Immature natural killer cell (primary cell): ENCODE results near the gene SEC24B. TPM values are rescaled to one million over a fixed set of nuclear protein-coding genes. Genes with fewer than 3 reads are reported as not detected.
"Not testable (repeated sequence)": the region's sequence is repeated elsewhere in the genome, so short reads cannot be mapped to it uniquely, and the experiment has no call there.

ENCODE experiments used
- DNase-seq, 3 donors: peaks; one replicate each; pipeline ENCODE4 v3.0.0; 2022; ENCODE audit warnings: mixed read lengths in 1 of 3
- H3K27ac Mint-ChIP-seq, 6 donors: one replicate each; pipeline ENCODE4 v1.8.0; 2020; ENCODE audit warnings: mixed read lengths in 6 of 6, mild to moderate bottlenecking in 5 of 6, inconsistent platforms in 4 of 6, moderate library complexity in 3 of 6
- H3K27me3 Mint-ChIP-seq, 3 donors: one replicate each; pipeline ENCODE4 v1.8.0; 2020 to 2021; ENCODE audit warnings: low read depth in 3 of 3, mild to moderate bottlenecking in 3 of 3, mixed read lengths in 3 of 3, moderate library complexity in 3 of 3, inconsistent platforms in 1 of 3
- H3K36me3 Mint-ChIP-seq, 3 donors: one replicate each; pipeline ENCODE4 v1.8.0; 2020; ENCODE audit warnings: mixed read lengths in 3 of 3, inconsistent platforms in 2 of 3, mild to moderate bottlenecking in 2 of 3
- H3K4me1 Mint-ChIP-seq, 2 donors: one replicate each; pipeline ENCODE4 v1.8.0; 2020; ENCODE audit warnings: inconsistent platforms in 2 of 2, mild to moderate bottlenecking in 2 of 2, mixed read lengths in 2 of 2, moderate library complexity in 1 of 2
- H3K4me3 Mint-ChIP-seq, 5 donors: one replicate each; pipeline ENCODE4 v1.8.0; 2020; ENCODE audit warnings: mild to moderate bottlenecking in 5 of 5, mixed read lengths in 5 of 5, inconsistent platforms in 3 of 5, moderate library complexity in 3 of 5
- H3K9me3 Mint-ChIP-seq, 6 donors: one replicate each; pipeline ENCODE4 v1.8.0; 2020; ENCODE audit warnings: mild to moderate bottlenecking in 6 of 6, mixed read lengths in 6 of 6, inconsistent platforms in 4 of 6, moderate library complexity in 3 of 6
- polyA plus RNA-seq, 3 donors: library from polyadenylated mRNA; unstranded; fragments of 300-500 nt; fragmentation: Illumina TruSeq; gene quantifications; one replicate each; pipeline ENCODE4 v1.2.3, GENCODE V29; 2021

The SEC24B gene
- polyA plus RNA-seq, 3 donors from 2014 or later, result 5.3 to 17.8 (median 12.1) TPM

DNA sequence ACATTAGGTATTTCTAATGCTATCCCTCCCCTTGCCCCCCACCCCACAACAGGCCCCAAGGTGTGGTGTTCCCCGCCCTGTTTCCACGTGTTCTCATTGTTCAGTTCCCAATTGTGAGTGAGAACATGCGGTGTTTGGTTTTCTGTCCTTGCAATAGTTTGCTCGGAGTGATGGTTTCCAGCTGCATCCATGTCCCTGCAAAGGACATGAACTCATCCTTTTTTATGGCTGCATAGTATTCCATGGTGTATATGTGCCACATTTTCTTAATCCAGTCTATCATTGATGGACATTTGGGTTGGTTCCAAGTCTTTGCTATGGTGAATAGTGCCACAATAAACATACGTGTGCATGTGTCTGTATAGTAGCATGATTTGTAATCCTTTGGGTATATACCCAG, 146.4 kb downstream of the SEC24B start:
- H3K4me3 Mint-ChIP-seq, H3K27ac Mint-ChIP-seq, DNase-seq, H3K9me3 Mint-ChIP-seq, H3K27me3 Mint-ChIP-seq, H3K36me3 Mint-ChIP-seq: not testable (repeated sequence)
- H3K4me1 Mint-ChIP-seq, result peaks cover 23 to 42% of the 10 kb centered on the region in 2 donors

DNA sequence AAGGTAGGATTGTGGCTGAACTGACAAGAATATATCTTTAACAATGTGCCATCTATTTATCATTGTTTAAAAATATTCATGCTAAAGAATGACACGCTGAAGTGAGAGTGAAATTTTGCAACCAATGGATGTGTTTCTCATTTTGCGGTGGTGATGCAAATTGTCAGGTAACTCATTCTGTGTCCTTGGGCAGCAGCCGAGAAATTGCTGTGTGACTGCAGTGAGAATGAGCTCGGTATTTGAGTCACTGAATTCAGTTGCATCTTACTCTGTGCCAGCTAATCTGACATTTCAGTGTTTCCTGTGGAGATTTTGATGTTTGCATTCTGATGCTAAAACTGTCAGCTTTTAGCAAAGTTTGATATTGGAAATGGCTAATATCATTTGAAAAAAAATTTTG, 154.6 kb downstream of the SEC24B start:
- DNase-seq, result no peak
- Mint-ChIP-seq H3K9me3 (no peaks in the 10 kb centered on the region), H3K4me1 (peaks cover 24 to 66% of the 10 kb centered on the region in 2 donors), H3K27ac (peak overlapping the region in 1 of 6 donors; percentile 33), H3K4me3 (no peak overlapping the region), H3K27me3 (peaks cover 0 to 3% (median 1%) of the 10 kb centered on the region in 3 donors), H3K36me3 (no peaks in the 10 kb centered on the region)

DNA sequence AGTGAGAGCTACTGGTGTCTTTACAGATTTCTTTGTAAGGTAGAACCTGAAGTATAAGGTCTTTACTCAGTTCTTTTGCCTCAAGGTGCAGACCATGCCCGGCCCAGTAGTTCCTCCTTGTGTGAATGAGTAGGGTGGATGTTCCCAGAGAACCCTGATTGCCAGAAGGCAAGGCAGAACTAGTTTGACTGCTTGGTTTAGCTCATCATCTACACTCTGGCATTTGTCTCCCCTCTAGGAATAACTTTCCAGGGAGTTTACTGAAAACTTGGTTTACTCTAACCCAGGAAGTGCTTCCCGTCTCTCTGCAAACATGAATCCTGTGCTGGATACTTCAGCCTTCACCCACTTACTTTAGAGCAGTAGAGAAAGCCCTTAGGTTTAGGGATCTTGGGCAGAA, 155.5 kb downstream of the SEC24B start:
- H3K27me3 Mint-ChIP-seq, result peaks cover 0 to 3% (median 1%) of the 10 kb centered on the region in 3 donors
- no peaks in the 10 kb centered on the region for H3K36me3 Mint-ChIP-seq
- DNase-seq, result no peak
- H3K4me1 Mint-ChIP-seq, result peaks cover 19 to 57% of the 10 kb centered on the region in 2 donors
- no peaks in the 10 kb centered on the region for H3K9me3 Mint-ChIP-seq
- no peak overlapping the region for H3K27ac Mint-ChIP-seq
- H3K4me3 Mint-ChIP-seq, result no peak overlapping the region

DNA sequence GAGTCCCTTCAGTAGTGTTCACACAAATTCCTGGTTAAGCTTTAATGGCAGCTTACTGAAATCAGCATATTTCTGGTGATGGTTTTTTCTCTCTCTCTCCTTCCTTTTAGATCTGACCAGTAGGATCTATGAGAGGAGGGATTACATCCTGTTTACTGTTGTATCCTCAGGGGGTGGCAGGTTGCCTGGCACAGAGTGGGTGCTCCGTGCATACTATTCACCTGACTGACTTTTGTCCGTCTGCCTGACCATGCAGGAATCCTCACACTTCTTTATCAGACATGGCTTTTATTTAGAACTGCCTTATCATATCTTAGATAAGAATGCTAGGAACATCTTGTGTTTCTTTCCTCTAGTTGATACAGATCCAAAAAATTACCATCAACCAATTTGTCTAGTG, 156.0 kb downstream of the SEC24B start:
- no peaks in the 10 kb centered on the region for H3K36me3 Mint-ChIP-seq
- no peaks in the 10 kb centered on the region for H3K9me3 Mint-ChIP-seq
- H3K27ac Mint-ChIP-seq, result no peak overlapping the region
- H3K4me1 Mint-ChIP-seq, result peaks cover 14 to 52% of the 10 kb centered on the region in 2 donors
- H3K4me3 Mint-ChIP-seq, result no peak overlapping the region
- H3K27me3 Mint-ChIP-seq, result peaks cover 0 to 3% (median 1%) of the 10 kb centered on the region in 3 donors
- no peak for DNase-seq

Other genes starting within 250 kb of the SEC24B start
- not detected for gene COL25A1, start 131.2 kb upstream of the SEC24B start, polyA plus RNA-seq
- 10 to 100 TPM; 50.9 to 94.2 (median 93.7) TPM for gene MCUB, start 126.4 kb downstream of the SEC24B start, polyA plus RNA-seq